BJ (cell line): Measurements from ENCODE around the gene ZNF391. TPM values are rescaled to one million over a fixed set of nuclear protein-coding genes. Genes with fewer than 3 reads are reported as not detected.

Experiments
- CTCF ChIA-PET: fragments of 350-600 bp; formaldehyde crosslinking; extraction: SDS; loops from one replicate; lab custom pipeline; 2021; ENCODE audit warnings: antibody characterized with exemption, inconsistent platforms; lab: Yijun Ruan, JAX
- POLR2A ChIA-PET: fragments of 300-600 bp; sonication (Branson Sonifier 250); formaldehyde crosslinking; extraction: SDS; loops from one replicate; lab custom pipeline; 2021; ENCODE audit warnings: antibody characterized with exemption; lab: Charles Lee
- DNase-seq: peaks from one replicate; pipeline ENCODE4 v3.0.0-alpha.2; 2011; ENCODE audit warnings: low read depth
- H3K27me3 ChIP-seq: 2 replicates; pipeline ENCODE4 v1.6.0; 2011; ENCODE audit warnings: low read length; ENCODE audit not compliant: control insufficient read depth, insufficient read depth
- H3K36me3 ChIP-seq: 2 replicates; pipeline ENCODE4 v1.5.1; 2011; ENCODE audit warnings: low read length; ENCODE audit not compliant: control insufficient read depth, insufficient read depth
- H3K4me3 ChIP-seq: 2 replicates; pipeline ENCODE4 v1.5.1; 2011; ENCODE audit warnings: low read depth, mild to moderate bottlenecking, control low read depth, low read length
- CTCF ChIP-seq: IDR thresholded peaks from 2 replicates; pipeline ENCODE4 v1.5.1; 2011; ENCODE audit warnings: low read depth, mild to moderate bottlenecking, control low read depth, inconsistent platforms, low read length, moderate library complexity; ENCODE audit not compliant: insufficient read depth
- polyA plus RNA-seq: library from polyadenylated mRNA; depleted of rRNA; stranded (reverse); fragments of >200 nt; gene quantifications from 2 replicates; pipeline ENCODE4 v1.2.3, GENCODE V29; 2011; rRNA removed
- small RNA-seq: library from RNA; depleted of rRNA; stranded (forward); fragments of <200 nt; gene quantifications from one replicate; pipeline ENCODE3, GENCODE V24; 2012; ENCODE audit warnings: low replicate concordance, low read depth; ENCODE audit not compliant: insufficient read length

Gene ZNF391
- polyA plus RNA-seq, 1 experiment, result 0.27 TPM

- no peak for TF ChIP-seq CTCF
- H3K36me3 ChIP-seq, result peaks cover 15% of the 10 kb centered on the region
- ChIA-PET POLR2A (no interaction called here), CTCF (no interaction called here)
- no peak overlapping the region for H3K4me3 ChIP-seq
- no peaks in the 10 kb centered on the region for H3K27me3 ChIP-seq
- no peak for DNase-seq
Observed at GRCh38 chr6:27452496-27452897, 63.9 kb downstream of the ZNF391 start.

Small RNA genes lying within 50 kb of the gene (small RNA-seq; reads per million reads assigned to genes)
- gene MCFD2P1, result not detected

Other genes starting within 250 kb of the ZNF391 start
- 0.21 and 0.23 TPM in 2 replicates for gene PRSS16, start 141.1 kb upstream of the ZNF391 start, polyA plus RNA-seq
- gene POM121L2, start 76.5 kb upstream of the ZNF391 start, polyA plus RNA-seq, result not detected in 2 replicates
- gene ZNF184, start 84.3 kb downstream of the ZNF391 start, polyA plus RNA-seq, result 1.8 and 3.4 TPM in 2 replicates